ENCODE measurements around the gene POLD1.
"Not testable (repeated sequence)": the region's sequence is repeated elsewhere in the genome, so short reads cannot be mapped to it uniquely, and the experiment has no call there.

The POLD1 gene

GRCh38 chr19:50383852-50384684, at the start of gene POLD1:
POLD1 (plus strand) TSS chr19:50384347; CDS start chr19:50398852, 14,505 bp downstream.
- DNase-seq, result peak; percentile 99

- DNase-seq, result no peak
These were observed 49.3 kb upstream of the POLD1 start for GRCh38 chr19:50334741-50335421.

GRCh38 chr19:50337031-50337430, 47.1 kb upstream of the POLD1 start:
- not testable (repeated sequence) for DNase-seq

GRCh38 chr19:50340331-50340730, 43.8 kb upstream of the POLD1 start:
- no peak for DNase-seq

GRCh38 chr19:50341091-50341564, 43.0 kb upstream of the POLD1 start:
- no peak for DNase-seq

GRCh38 chr19:50344661-50345318, 39.4 kb upstream of the POLD1 start:
- DNase-seq, result no peak

- peak; percentile 66 for DNase-seq
These were observed 37.0 kb upstream of the POLD1 start for GRCh38 chr19:50347089-50347581.

GRCh38 chr19:50349277-50350057, 34.7 kb upstream of the POLD1 start:
- DNase-seq, result no peak

- no peak for DNase-seq
These were observed 31.9 kb upstream of the POLD1 start for GRCh38 chr19:50352242-50352641.

GRCh38 chr19:50353487-50353880, 30.7 kb upstream of the POLD1 start:
- DNase-seq, result not testable (repeated sequence)

GRCh38 chr19:50356691-50357177, 27.4 kb upstream of the POLD1 start:
- DNase-seq, result no peak

GRCh38 chr19:50357178-50358100, 26.7 kb upstream of the POLD1 start:
- peak; percentile 92 for DNase-seq

- DNase-seq, result peak; percentile 80
These were observed 25.4 kb upstream of the POLD1 start for GRCh38 chr19:50358483-50359327.

- DNase-seq, result no peak
These were observed 24.8 kb upstream of the POLD1 start for GRCh38 chr19:50359328-50359818.

- DNase-seq, result peak; percentile 51
These were observed 22.7 kb upstream of the POLD1 start for GRCh38 chr19:50361290-50362029.

GRCh38 chr19:50362030-50362412, 22.1 kb upstream of the POLD1 start:
- peak; percentile 37 for DNase-seq

- DNase-seq, result peak; percentile 68
These were observed 21.3 kb upstream of the POLD1 start for GRCh38 chr19:50362656-50363424.
